Stimulated activated naive CD8-positive, alpha-beta T cell treated with anti-CD3 and anti-CD28 coated beads, Interleukin-15, amount 100 ng/mL, for 72 hours (primary cell): ENCODE results near the gene ZFP69B.

Experiments used
- ATAC-seq: fragments of 150-1000 bp; cut with Tn5 transposase; 2 replicates; pipeline ENCODE4 v1.10.0; 2021; ENCODE audit warnings: mild to moderate bottlenecking, moderate library complexity
- DNase-seq, 2 donors: peaks; one replicate each; pipeline ENCODE4 v3.0.0; 2021 to 2022
- H3K27ac Mint-ChIP-seq, 2 donors: one replicate each; pipeline ENCODE4 v1.8.0; 2022; ENCODE audit warnings: mild to moderate bottlenecking in 2 of 2, mixed read lengths in 2 of 2, moderate library complexity in 2 of 2
- H3K27me3 Mint-ChIP-seq: one replicate; pipeline ENCODE4 v1.8.0; 2022; ENCODE audit warnings: mixed read lengths
- H3K4me1 Mint-ChIP-seq: one replicate; pipeline ENCODE4 v1.8.0; 2022; ENCODE audit warnings: mild to moderate bottlenecking, mixed read lengths
- H3K4me3 Mint-ChIP-seq, 2 donors: one replicate each; pipeline ENCODE4 v1.8.0; 2022; ENCODE audit warnings: mild to moderate bottlenecking in 2 of 2, mixed read lengths in 2 of 2, moderate library complexity in 1 of 2
- H3K9me3 Mint-ChIP-seq, 2 donors: one replicate each; pipeline ENCODE4 v1.8.0; 2022; ENCODE audit warnings: mixed read lengths in 2 of 2

Gene ZFP69B

GRCh38 chr1:40423951-40424618, 26.2 kb upstream of the ZFP69B start:
- Mint-ChIP-seq H3K4me1 (peaks cover 19% of the 10 kb centered on the region), H3K27me3 (no peaks in the 10 kb centered on the region), H3K9me3 (no peaks in the 10 kb centered on the region), H3K4me3 (no peak overlapping the region), H3K27ac (peak overlapping the region; percentile 6 to 36)
- no peak for ATAC-seq
- no peak for DNase-seq

DNA sequence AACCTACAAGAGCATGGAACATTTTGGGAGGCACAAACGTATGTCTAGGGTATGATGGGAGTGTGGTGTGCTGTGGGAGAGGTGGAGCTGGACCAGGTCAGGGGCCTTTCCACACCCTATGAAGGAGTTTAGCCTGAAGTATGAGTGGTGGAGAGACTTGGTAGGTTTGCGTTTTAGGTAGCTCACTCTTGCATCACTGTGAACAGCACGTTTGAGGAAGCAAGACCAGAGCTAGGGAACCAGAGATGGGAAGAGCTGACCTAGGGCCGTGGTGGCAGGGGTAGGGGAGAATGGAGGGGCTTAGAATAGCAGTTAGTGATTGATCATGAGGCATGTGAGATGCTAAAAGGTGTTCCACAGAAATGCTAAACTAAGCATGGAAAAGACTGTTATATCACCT, 25.1 kb upstream of the ZFP69B start:
- H3K27ac Mint-ChIP-seq, result peak overlapping the region in 1 of 2 donors; percentile 64
- peaks cover 15% of the 10 kb centered on the region for H3K4me1 Mint-ChIP-seq
- no peaks in the 10 kb centered on the region for H3K9me3 Mint-ChIP-seq
- no peak overlapping the region for H3K4me3 Mint-ChIP-seq
- ATAC-seq (peak; percentile 44), DNase-seq (no peak)
- no peaks in the 10 kb centered on the region for H3K27me3 Mint-ChIP-seq

GRCh38 chr1:40431385-40431784, 18.9 kb upstream of the ZFP69B start:
- Mint-ChIP-seq H3K27ac (no peak overlapping the region), H3K9me3 (no peaks in the 10 kb centered on the region), H3K4me1 (no peaks in the 10 kb centered on the region), H3K27me3 (no peaks in the 10 kb centered on the region), H3K4me3 (no peak overlapping the region)
- no peak for ATAC-seq
- DNase-seq, result no peak

DNA sequence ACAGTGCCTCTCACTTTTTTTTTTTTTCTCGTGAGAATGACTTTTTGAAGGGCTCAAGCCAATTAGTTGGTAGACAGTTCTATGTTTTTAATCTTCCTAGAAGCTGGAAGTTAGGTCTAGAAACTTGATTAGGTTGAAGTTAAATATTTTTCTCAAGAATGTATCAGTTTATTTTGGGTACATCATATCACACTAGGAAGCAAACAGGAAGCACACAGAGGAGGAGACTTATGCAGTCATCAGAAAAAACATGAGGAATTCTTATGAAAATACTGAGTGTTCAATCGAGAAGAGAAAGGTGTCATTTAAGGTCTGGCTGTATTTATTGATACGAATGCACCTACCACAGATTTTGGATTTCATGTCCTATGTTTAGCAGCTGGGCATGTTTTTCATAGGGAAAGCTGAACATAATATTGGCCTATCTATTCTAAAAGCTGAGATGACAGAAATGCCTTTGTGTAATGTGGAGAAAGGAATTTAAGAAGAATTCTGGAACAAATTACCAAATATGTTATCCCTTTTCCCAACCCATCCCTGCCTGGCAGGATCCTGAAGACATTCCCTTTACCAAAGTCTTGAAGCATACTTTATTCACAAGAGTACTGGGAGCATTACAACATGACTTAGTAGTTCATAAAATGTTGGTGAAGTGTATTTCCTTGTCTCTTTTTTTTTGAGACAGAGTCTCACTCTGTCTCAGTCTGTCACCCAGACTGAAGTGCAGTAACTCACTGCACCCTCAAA, 17.5 kb upstream of the ZFP69B start:
- no peak for DNase-seq
- Mint-ChIP-seq H3K9me3 (no peaks in the 10 kb centered on the region), H3K4me1 (no peaks in the 10 kb centered on the region), H3K4me3 (no peak overlapping the region), H3K27me3 (no peaks in the 10 kb centered on the region), H3K27ac (no peak overlapping the region)
- no peak for ATAC-seq

- no peak for DNase-seq
- no peak for ATAC-seq
These were observed 14.8 kb upstream of the ZFP69B start for GRCh38 chr1:40435471-40435870.

DNA sequence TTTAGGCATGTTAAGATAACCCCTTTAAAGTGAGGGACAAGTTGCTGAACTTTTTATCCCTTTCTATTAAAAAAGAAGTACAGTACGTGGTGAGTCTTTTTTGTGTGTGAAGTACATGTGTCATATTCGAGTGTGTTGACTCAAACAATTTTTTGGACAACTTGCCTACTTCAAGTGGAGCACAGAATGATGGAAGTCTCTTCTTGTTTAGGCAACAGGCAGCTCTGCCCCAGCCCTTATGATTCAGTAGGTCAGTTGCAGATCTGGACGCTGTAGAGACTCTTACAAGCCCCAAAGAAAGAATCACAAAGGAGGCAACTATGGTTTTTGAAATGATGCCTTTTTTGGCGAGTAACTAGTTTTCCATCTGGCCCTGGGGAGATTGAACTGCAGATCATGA, 14.4 kb upstream of the ZFP69B start:
- H3K4me3 Mint-ChIP-seq, result no peak overlapping the region
- ATAC-seq, result no peak
- H3K27ac Mint-ChIP-seq, result no peak overlapping the region
- no peaks in the 10 kb centered on the region for H3K4me1 Mint-ChIP-seq
- no peak for DNase-seq
- H3K9me3 Mint-ChIP-seq, result no peaks in the 10 kb centered on the region
- no peaks in the 10 kb centered on the region for H3K27me3 Mint-ChIP-seq

More at GRCh38 chr1:40435471-40435870, 14.8 kb upstream of the ZFP69B start:
- Mint-ChIP-seq H3K27ac (no peak overlapping the region), H3K4me1 (no peaks in the 10 kb centered on the region), H3K4me3 (no peak overlapping the region), H3K27me3 (no peaks in the 10 kb centered on the region), H3K9me3 (no peaks in the 10 kb centered on the region)

GRCh38 chr1:40438391-40439015, 11.8 kb upstream of the ZFP69B start:
- DNase-seq (no peak), ATAC-seq (peak; percentile 58)
- H3K4me1 Mint-ChIP-seq, result no peaks in the 10 kb centered on the region
- no peak overlapping the region for H3K27ac Mint-ChIP-seq
- H3K27me3 Mint-ChIP-seq, result no peaks in the 10 kb centered on the region
- H3K4me3 Mint-ChIP-seq, result no peak overlapping the region
- no peaks in the 10 kb centered on the region for H3K9me3 Mint-ChIP-seq

DNA sequence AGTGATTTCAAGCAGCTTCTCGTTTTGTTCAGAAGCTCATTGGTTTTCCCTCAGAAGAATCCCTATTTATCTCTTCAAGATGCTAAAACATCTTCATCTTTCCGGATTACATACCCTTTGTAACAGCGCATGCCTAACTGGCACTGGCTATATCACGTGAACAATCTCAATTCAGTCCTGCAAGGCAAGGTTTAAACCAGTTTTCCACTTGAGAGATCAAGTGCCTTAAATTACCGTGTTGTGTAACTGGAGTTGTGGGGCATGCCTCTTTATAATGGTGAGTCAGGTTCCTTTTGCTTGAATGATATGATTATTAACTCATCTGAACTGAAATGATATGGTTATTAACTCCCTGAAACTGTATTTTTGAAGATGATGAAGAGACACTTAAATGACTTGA, 11.0 kb upstream of the ZFP69B start:
- H3K27me3 Mint-ChIP-seq, result no peaks in the 10 kb centered on the region
- H3K9me3 Mint-ChIP-seq, result no peaks in the 10 kb centered on the region
- H3K4me3 Mint-ChIP-seq, result no peak overlapping the region
- DNase-seq (no peak), ATAC-seq (no peak)
- H3K27ac Mint-ChIP-seq, result no peak overlapping the region
- no peaks in the 10 kb centered on the region for H3K4me1 Mint-ChIP-seq

GRCh38 chr1:40450495-40451237, 390 bp downstream of the ZFP69B start:
- Mint-ChIP-seq H3K9me3 (peaks cover 36 to 43% of the 10 kb centered on the region in 2 donors), H3K27me3 (no peaks in the 10 kb centered on the region), H3K4me1 (peaks cover 56% of the 10 kb centered on the region), H3K4me3 (peak overlapping the region; percentile 82 to 84), H3K27ac (peak overlapping the region; percentile 97 to 98)
- ATAC-seq (peak; percentile 82), DNase-seq (peak; percentile 91 to 95)

DNA sequence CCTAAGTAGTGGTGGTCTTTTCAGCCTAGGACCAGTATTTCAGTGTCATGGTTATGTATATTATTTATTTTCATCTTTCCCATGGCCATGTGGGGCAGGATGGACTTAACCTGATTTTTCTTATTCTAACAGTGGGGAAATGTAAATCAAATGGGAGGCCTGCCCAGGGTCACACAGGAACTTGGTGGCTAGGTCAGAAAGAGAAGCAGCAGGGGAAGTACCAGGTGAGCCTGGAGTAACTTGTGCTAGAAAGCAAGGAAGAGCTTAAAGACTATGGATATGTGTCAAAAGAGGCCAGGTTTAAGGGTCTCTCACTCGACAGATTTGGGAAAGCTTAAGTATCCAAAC, 936 bp downstream of the ZFP69B start:
- ATAC-seq, result no peak
- Mint-ChIP-seq H3K27ac (peak overlapping the region; percentile 97 to 98), H3K9me3 (peaks cover 37 to 42% of the 10 kb centered on the region in 2 donors), H3K27me3 (no peaks in the 10 kb centered on the region), H3K4me1 (peaks cover 56% of the 10 kb centered on the region), H3K4me3 (peak overlapping the region; percentile 82 to 84)
- no peak for DNase-seq

- no peaks in the 10 kb centered on the region for H3K27me3 Mint-ChIP-seq
- H3K27ac Mint-ChIP-seq, result no peak overlapping the region
- ATAC-seq, result no peak
- no peak for DNase-seq
- peaks cover 44% of the 10 kb centered on the region for H3K4me1 Mint-ChIP-seq
- H3K9me3 Mint-ChIP-seq, result peaks cover 70 to 77% of the 10 kb centered on the region in 2 donors
- H3K4me3 Mint-ChIP-seq, result no peak overlapping the region
These were observed 4.6 kb downstream of the ZFP69B start for GRCh38 chr1:40454873-40455272.

DNA sequence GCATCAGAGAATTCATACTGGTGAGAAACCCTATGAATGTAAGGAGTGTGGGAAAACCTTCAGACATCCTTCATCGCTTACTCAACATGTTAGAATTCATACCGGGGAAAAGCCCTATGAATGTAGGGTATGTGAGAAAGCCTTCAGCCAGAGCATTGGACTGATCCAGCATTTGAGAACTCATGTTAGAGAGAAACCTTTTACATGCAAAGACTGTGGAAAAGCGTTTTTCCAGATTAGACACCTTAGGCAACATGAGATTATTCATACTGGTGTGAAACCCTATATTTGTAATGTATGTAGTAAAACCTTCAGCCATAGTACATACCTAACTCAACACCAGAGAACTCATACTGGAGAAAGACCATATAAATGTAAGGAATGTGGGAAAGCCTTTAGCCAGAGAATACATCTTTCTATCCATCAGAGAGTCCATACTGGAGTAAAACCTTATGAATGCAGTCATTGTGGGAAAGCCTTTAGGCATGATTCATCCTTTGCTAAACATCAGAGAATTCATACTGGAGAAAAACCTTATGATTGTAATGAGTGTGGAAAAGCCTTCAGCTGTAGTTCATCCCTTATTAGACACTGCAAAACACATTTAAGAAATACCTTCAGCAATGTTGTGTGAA, 12.8 kb downstream of the ZFP69B start:
- Mint-ChIP-seq H3K4me3 (no peak overlapping the region), H3K4me1 (no peaks in the 10 kb centered on the region), H3K27ac (no peak overlapping the region), H3K27me3 (no peaks in the 10 kb centered on the region), H3K9me3 (peaks cover 58 to 69% of the 10 kb centered on the region in 2 donors)
- ATAC-seq (no peak), DNase-seq (no peak)

- Mint-ChIP-seq H3K4me1 (no peaks in the 10 kb centered on the region), H3K27ac (no peak overlapping the region), H3K4me3 (no peak overlapping the region), H3K27me3 (no peaks in the 10 kb centered on the region), H3K9me3 (peaks cover 62 to 67% of the 10 kb centered on the region in 2 donors)
- ATAC-seq (no peak), DNase-seq (no peak)
These were observed 19.1 kb downstream of the ZFP69B start for GRCh38 chr1:40469327-40469726.

GRCh38 chr1:40475268-40475667, 25.0 kb downstream of the ZFP69B start:
- Mint-ChIP-seq H3K27me3 (no peaks in the 10 kb centered on the region), H3K9me3 (peaks cover 28 to 29% of the 10 kb centered on the region in 2 donors), H3K4me1 (peaks cover 23% of the 10 kb centered on the region), H3K27ac (no peak overlapping the region), H3K4me3 (no peak overlapping the region)
- no peak for ATAC-seq
- DNase-seq, result no peak

DNA sequence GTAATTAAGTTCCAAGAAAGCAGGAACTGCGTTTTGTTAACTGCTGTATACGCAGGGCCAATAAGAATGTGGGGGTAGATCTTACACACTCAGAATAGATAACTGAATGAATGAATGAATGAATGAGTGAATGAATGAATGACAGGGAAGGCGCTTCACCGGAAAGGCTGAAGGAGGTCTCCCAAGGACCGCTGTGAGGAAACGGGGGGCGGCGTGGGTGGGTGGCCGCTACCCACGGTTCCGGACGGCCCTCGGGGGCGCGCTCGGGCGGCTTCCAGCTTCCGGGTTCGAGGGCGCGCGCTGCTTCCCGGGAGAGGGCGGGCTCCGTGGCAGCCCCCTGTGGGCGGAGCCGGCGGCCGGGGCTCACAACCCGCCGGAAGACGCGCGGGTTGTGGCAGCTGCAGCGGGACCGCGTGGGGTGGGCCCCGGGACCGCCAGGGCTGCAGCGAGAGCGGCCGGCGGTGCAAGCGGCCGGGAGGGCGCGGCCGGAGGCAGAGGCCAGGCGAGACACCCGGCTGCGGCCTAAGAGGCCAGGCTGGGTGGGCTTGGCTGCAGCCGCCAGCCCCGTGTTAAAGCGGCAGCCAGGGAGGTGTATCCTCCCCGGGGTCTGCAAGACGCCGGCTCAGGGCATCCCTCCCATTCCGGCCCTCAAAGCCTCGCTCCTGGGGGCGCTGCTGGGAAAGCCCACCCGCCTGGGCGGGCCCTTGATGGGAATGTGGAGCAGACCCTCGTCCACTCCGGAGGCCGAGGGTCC, 26.8 kb downstream of the ZFP69B start, which contains the start of gene ZFP69:
Gene ZFP69 (plus strand): TSS at position 367 of the 754 bp plus-strand sequence. CDS start 2,072 bp downstream, outside the sequence.
- Mint-ChIP-seq H3K9me3 (peaks cover 22% of the 10 kb centered on the region in 2 donors), H3K27ac (peak within 1 kb of the TSS; percentile 70 to 84), H3K27me3 (no peaks in the 10 kb centered on the region)

More for the DNA sequence above, 26.8 kb downstream of the ZFP69B start, which contains the start of gene ZFP69:
- Mint-ChIP-seq H3K4me1 (peaks cover 23% of the 10 kb centered on the region), H3K4me3 (peak within 1 kb of the TSS; percentile 85 to 88)
- peak; percentile 95 for ATAC-seq
- DNase-seq, result peak; percentile 75 to 79
